GM15510 (cell line): ENCODE data around the gene BMP6.

Source experiments
- POLR2A ChIP-seq: IDR thresholded peaks from 3 replicates; pipeline ENCODE4 v1.6.1; 2011; ENCODE audit warnings: borderline replicate concordance; ENCODE audit not compliant: insufficient read length; ENCODE audit errors: extremely low read depth

Gene BMP6

DNA sequence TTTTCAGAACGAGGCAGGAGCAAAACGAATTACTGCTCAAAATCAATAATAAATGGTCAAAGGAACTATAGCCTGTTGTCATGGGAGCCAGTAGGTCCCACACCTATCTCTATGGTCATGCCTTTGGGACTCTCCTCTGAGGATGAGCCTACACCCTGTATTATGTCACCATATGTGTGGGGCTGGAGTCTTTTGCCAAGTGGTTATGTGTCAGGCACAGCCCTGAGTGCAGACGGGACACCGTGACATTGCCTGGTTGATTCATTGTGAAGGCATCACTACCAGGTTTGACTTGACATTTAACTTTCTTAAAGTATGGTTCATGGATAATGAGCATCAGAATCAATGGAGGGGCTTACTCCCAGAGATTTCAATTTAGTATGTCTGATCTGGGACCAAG, 23.6 kb downstream of the BMP6 start:
- TF ChIP-seq POLR2A = no peak

DNA sequence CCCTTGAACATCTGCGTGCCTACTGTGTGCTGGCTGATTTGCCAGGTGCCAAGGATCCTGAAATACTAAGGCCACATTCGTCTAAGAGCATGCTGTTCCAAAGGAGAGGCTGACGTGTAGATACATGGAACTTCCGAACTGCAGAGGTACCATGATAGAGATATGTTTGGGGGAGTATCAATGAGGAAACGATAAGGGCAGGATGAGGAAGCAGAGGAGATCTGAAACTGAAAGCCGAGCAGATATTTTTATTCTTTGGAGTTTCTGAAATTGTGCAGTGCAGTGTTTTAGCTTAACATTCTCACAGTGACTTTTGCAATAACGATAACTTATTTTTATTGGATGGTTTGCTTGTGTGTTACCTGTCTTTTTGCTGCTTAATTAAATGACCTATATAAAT, 24.3 kb downstream of the BMP6 start:
- TF ChIP-seq POLR2A = no peak

DNA sequence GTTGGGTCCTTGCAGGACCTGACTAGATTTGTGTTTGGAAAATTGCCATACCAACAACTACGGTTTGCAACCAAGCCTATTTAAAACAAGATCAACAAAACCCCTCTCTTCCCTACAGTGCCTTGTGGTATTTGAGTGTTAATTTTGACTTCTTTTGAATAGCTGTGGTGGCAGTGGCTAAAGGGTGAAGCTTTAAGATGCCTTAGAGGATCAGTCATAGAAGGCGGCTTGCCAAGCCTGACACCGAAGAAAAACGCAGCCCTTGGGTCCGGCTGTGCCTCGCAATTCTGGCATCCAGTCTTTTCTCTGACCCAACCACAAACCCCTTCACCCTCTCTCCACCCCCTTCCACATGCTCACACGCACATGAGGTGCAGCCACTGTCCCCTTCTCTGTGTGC, 32.6 kb downstream of the BMP6 start:
- no peak for TF ChIP-seq POLR2A

DNA sequence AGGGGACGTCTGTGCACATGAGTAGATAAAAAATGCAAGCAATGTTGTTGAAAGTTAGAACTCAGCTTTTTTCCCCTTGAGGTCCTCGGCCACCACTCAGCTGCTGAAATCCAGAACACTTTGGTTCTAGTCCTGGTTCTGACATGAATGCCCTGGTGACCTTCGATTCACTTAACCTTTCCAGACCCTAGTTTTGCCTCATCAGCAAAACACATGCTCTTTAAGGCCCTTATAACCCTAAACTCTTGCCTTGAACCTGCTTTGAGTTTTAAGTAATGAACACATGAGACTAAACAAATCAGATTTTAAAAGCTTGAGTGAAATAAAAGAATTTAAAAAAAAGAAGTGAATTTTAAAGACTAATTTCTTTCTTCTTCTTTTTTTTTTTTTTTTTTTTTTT, 33.4 kb downstream of the BMP6 start:
- TF ChIP-seq POLR2A = no peak

DNA sequence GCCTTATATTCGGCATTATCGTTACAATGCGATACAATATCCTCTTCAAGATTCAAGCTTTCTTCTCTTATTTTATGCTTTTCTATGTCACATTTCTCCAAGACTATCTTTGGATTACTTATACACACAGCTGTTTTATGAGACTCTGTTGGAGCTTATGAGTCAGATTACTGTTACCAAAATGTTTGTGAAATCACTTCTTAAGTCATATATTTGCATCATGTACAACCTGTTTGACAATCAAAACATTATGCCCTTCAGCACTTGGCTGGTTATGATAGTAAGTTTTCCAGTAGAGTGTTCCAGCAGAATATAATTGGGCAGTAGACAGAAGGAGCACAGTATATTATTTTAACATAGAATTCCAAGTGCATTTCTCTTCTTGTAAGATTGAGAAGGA, 35.2 kb downstream of the BMP6 start:
- no peak for TF ChIP-seq POLR2A

DNA sequence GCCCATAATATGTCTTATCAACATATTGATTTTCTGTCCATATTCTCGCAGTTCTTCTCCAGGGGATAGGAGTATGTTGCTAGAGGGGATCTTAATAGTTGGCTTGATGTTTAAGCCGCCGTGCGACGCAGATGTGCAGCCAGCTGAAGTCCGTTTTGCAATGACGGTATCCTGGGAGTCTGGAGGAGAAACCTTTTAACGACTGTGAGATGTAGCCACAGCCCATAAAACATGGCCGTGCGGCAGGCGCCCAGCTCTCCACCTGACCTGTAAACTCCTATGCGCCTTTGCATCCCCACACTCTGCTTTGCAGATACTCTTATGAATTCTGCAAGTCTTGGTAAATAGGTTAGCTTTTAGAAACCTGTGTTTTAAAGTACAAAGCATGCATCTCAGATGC, 36.9 kb downstream of the BMP6 start:
- no peak for TF ChIP-seq POLR2A

DNA sequence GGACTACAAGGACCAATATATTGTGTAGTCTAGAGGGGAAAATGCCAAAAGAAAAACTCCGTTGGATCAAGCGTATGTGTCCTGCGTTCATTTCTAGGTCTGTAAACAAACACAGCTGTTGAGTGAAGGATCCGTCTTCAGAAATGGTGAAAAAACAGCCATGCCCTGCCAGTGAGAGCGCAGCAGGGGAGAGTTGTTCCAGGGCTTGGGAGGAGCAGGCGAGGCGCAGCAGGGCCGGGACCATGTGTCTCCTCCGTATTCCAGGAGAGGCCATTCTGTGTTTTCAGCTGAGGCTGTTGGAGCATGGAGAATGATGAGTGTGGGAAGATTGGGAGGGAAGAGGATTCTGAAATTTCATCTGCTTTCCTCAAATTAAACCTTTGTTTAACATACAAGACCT, 38.0 kb downstream of the BMP6 start:
- TF ChIP-seq POLR2A = no peak

DNA sequence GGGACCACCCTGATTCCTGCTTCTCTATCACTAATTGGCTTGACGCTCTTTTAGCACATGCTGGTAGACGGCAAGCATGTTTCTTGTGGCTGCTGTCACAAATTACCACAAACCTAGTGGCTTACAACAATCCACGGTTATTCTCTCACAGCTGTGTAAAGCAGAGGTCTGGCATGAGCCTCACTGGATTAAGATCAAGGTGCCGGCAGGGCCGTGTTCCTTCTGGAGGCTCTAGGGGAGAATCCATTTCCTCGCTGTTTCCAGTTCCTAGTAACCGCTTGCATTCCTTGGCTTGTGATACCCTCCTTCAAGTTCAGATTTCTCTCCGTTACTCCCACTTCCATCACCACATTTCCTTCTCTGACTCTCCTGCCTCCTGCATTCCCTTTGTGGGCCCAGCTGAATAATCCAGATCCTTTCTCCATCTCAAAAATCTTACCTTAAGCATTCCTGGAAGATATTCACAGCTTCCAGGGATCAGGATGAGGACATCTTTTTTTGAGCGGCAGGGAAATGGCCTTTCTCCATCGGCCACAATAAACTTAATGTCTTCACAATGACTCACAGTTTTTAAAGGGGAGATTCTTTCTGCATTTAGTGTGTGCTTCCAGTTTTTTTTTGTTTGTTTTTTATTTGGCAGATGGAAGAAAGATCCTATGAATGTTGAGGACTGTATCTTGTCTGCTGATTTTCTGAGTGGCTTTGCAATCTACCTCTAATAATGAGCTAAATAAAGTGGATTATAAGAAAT, 39.9 kb downstream of the BMP6 start:
- no peak for TF ChIP-seq POLR2A

DNA sequence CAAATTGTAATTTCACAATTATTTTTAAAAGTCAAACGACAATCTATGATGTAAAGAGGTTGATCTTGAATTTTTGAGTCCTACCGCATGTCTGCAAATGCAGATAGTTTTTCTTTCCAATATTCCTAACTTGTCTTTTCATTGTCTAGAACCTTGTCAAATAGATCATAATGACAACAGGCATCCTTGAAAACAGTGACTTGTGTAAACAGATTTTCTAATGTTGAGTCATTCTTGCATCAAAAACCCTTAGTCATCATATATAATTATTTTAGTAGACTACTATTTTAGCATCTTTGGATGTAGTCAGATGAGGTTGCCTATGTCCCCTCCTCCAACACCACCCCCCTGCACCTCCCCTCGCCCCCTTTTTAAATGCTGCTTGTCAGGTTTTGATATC, 43.8 kb downstream of the BMP6 start:
- no peak for TF ChIP-seq POLR2A

DNA sequence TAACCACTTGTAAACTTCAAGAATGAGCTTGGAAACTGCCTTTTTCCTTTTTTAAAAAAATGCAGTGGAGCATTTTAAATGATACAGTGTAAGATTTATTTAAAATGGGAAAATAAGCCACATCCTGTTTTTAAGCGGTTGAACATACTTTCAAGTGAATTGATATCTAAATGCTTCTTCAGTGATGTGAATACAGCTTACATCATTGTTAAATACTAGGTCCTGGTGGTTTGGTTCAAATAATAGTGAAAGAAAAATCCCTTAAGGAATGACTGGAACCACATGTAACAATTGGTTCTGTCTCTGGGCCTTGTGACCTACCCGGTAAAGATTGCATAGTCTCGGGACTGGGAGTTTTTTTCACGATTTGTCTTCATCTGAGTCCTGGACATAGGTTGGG, 44.2 kb downstream of the BMP6 start:
- no peak for TF ChIP-seq POLR2A

DNA sequence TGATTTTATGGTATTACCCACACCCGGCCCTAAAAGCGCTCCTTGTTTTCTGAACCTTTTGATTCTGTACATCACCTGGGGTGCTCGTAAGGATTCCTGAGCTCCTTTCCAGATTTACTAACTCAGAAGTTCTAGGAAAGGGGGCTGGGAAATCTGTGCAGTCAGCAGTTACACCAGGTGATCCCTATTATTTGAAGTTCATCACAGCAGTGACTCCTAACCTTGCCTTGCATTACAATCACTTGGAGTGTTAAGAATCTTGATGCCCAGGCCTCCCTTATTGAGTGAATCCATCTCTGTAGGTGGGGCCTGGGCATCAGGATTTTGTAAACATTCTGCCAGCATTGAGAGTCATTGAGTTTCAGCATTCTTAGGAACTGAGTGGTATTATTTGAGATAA, 44.7 kb downstream of the BMP6 start:
- TF ChIP-seq POLR2A = no peak

DNA sequence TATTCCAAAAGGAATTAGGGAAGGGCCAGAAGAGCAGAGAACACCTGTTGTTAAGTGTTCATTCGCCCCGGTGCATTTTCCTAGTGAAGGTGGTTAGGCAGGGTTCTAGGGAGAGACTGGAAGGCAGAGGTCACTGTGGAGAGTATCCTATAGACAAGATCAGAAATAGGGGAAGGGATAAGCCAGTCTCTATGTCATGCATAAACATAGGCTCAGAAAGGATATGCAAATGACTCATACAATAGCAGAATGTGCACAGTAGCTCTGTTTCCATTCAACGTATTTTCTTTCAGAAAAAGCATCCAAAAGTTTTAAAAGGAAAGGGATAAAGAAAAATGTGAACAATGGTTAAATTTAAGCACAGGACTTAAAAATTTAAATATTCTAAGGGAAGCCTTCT, 47.4 kb downstream of the BMP6 start:
- no peak for TF ChIP-seq POLR2A

DNA sequence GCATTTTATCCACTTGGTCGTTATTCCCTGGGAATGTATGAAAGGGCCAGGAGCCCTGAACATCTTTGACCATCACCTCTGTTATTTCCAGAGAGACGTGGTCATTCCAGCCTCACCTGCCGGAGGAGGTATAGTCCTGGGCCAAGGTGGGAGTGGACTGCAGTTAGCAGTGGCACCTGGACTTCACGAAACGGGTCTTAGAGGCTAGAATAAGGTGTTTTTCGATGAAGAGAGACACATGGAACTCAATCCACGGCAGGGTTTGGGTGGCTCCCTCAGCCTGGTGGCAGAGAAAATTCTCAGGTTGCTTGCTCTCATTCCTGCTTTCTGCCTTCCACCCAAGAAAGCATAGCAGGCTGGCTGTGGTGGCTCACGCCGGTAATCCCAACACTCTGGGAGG, 48.0 kb downstream of the BMP6 start:
- TF ChIP-seq POLR2A = no peak

DNA sequence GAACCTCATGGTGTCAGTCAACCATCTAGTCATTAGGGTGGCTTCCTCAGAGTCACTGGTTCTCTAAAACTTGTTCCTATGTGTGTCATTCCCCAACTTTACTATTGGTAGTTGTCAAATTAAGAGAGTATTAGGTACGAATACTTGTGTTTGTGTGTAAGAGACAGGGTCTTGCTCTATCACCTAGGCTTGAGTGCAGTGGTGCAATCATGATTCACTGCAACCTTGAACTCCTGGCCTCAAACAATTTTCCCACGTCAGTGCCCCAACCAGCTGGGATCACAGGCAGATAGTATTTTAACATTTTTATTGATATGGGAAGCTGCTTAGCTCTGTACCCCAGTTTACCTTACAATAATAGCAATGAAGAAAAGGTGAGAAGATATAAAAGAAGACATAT, 50.6 kb downstream of the BMP6 start:
- no peak for TF ChIP-seq POLR2A

DNA sequence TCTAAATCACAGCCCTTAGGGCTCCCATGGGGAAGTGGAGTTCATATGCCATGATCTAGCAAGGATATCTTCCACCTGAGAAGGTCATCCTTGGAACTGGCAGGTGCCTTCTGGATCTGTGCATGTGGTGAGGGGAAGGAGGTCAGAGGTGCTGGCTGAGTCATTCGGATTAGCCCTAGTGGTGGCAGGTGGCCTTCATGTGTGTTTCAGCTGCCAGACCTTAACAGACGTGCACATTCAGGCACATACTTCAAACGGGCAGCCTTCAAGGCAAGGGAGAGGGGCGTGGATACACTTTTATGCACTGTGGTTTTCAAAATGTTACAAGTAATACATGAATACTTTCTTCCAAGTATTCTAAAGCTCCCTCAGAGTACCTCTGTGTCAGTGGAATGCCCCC, 51.2 kb downstream of the BMP6 start:
- no peak for TF ChIP-seq POLR2A

DNA sequence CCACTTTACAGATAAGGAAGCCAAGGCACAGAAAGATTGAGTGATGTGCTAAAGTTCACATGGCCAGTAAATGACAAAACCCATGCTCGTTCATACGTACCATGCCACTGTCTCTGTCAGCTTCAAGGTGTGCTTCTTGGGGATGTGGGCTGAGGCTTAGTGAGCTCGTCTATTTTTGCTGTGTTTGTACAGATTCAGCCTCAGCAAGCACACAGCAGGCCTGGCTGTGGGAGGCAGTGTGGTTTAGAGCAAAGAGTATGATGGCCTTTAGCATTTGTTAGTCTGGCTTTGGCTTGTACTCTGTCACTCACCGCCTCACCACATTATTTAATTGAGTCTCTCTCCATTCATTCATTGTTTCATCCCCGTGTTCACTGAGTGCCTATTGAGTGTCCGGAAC, 55.3 kb downstream of the BMP6 start:
- TF ChIP-seq POLR2A = no peak

DNA sequence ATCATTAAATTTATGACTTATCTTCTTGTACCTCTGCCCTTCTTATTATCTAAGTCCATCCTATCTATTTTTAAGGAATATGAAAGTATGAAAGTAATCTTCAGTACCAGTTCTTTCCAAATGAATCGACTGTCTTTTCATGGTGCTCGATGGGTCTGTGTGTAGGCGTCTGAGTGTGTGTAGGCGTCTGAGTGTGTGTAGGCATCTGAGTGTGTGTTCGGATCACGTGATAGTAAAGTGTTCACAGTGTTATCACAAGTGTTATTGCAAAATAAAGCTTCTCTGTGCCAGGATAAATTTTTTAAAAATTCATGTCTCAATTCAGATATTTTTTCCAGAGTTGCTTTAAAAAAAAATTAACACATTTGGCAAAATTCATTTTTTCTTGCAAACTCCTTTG, 58.3 kb downstream of the BMP6 start:
- no peak for TF ChIP-seq POLR2A

DNA sequence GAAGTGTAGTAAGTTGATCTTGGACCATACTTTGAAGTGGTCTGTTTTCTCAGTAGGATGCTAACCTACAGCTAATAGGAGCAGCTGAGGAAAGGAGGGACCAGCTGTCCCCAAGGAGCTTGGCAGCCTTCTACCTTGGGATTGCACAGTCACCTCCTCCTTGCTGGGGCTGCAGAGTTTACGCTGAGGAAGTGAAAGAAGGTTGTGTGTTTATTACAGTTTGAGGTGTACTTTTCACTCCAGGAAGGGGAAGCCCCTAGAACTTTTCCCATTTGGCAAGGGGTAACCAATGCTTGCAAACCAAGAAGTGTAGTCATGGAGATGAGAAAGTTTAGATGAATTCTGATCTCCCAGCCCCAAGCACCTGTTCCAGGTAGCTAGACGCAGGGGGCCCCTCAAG, 58.8 kb downstream of the BMP6 start:
- no peak for TF ChIP-seq POLR2A
